ENCODE measurements around the gene ARMH4. TPM values are rescaled to one million over a fixed set of nuclear protein-coding genes. Genes with fewer than 3 reads are reported as not detected.

ARMH4 gene
- total and polyA plus RNA-seq, 4 donors: 0.40 to 14.2 (median 1.1) TPM

DNA sequence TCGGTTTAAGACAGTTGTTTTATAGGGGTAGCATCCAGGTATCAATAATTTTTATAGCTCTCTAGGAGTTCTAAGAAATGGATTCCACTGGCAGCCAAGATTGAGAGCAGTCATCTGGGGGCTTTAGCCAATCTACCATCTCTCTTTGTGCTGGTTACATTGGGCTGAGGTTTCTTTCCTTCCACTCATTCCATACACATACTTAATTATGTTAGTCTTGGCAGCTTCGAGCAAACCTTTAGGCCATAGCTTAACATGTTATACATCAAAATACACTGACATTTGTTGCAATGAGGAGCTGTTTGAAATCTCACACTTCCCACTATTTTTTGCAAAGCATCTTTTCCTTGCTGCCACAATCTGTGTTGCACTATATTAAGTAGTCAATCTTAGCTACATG lies 63.1 kb downstream of the ARMH4 start:
- Histone ChIP-seq H3K4me3 (no peak overlapping the region), H3K36me3 (ENCODE audit: control insufficient read depth in 4 of 4, insufficient read depth in 4 of 4, low read length in 4 of 4) (no peaks in the 10 kb centered on the region), H3K27ac (ENCODE audit: low read depth in 1 of 2, low read length in 1 of 2) (no peak overlapping the region), H3K9ac (ENCODE audit: insufficient read depth in 1 of 2, low read length in 2 of 2) (no peak overlapping the region), H3K9me3 (ENCODE audit: control insufficient read depth in 4 of 4, insufficient read depth in 3 of 4, low read length in 3 of 4) (no peaks in the 10 kb centered on the region), H3K4me1 (ENCODE audit: control insufficient read depth in 5 of 5, insufficient read depth in 5 of 5, low read length in 5 of 5) (no peaks in the 10 kb centered on the region), H3K27me3 (ENCODE audit: control insufficient read depth in 3 of 3, insufficient read depth in 3 of 3, low read length in 2 of 3) (no peaks in the 10 kb centered on the region)
- WGBS, 2 donors: 69 to 77% methylated on average over 2 of the region's 2 CpGs
- TF ChIP-seq, protein P1, sequence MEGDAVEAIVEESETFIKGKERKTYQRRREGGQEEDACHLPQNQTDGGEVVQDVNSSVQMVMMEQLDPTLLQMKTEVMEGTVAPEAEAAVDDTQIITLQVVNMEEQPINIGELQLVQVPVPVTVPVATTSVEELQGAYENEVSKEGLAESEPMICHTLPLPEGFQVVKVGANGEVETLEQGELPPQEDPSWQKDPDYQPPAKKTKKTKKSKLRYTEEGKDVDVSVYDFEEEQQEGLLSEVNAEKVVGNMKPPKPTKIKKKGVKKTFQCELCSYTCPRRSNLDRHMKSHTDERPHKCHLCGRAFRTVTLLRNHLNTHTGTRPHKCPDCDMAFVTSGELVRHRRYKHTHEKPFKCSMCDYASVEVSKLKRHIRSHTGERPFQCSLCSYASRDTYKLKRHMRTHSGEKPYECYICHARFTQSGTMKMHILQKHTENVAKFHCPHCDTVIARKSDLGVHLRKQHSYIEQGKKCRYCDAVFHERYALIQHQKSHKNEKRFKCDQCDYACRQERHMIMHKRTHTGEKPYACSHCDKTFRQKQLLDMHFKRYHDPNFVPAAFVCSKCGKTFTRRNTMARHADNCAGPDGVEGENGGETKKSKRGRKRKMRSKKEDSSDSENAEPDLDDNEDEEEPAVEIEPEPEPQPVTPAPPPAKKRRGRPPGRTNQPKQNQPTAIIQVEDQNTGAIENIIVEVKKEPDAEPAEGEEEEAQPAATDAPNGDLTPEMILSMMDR (IDR thresholded peaks at IDR 0.05; ENCODE audit: control extremely low read depth, extremely low read depth): no peak
- no peak for DNase-seq
- no peak for ATAC-seq (ENCODE audit: insufficient read depth, low FRiP score)

- no peak overlapping the region for H3K9ac ChIP-seq (ENCODE audit: insufficient read depth in 1 of 2, low read length in 2 of 2)
- ATAC-seq (ENCODE audit: insufficient read depth, low FRiP score) (no peak), DNase-seq (no peak)
- TF ChIP-seq, protein P1 (IDR thresholded peaks at IDR 0.05; ENCODE audit: control extremely low read depth, extremely low read depth): no peak
- 70 to 79% methylated on average over 4 of the region's 4 CpGs for WGBS, 2 donors
- H3K4me3 ChIP-seq: no peak overlapping the region
- H3K27ac ChIP-seq (ENCODE audit: low read depth in 1 of 2, low read length in 1 of 2): no peak overlapping the region
- H3K9me3 ChIP-seq (ENCODE audit: control insufficient read depth in 4 of 4, insufficient read depth in 3 of 4, low read length in 3 of 4): no peaks in the 10 kb centered on the region
- no peaks in the 10 kb centered on the region for H3K27me3 ChIP-seq (ENCODE audit: control insufficient read depth in 3 of 3, insufficient read depth in 3 of 3, low read length in 2 of 3)
- no peaks in the 10 kb centered on the region for H3K4me1 ChIP-seq (ENCODE audit: control insufficient read depth in 5 of 5, insufficient read depth in 5 of 5, low read length in 5 of 5)
- no peaks in the 10 kb centered on the region for H3K36me3 ChIP-seq (ENCODE audit: control insufficient read depth in 4 of 4, insufficient read depth in 4 of 4, low read length in 4 of 4)
Observed at GRCh38 chr14:58085877-58086276, 66.1 kb downstream of the ARMH4 start.

- no peaks in the 10 kb centered on the region for H3K4me1 ChIP-seq (ENCODE audit: control insufficient read depth in 5 of 5, insufficient read depth in 5 of 5, low read length in 5 of 5)
- H3K27me3 ChIP-seq (ENCODE audit: control insufficient read depth in 3 of 3, insufficient read depth in 3 of 3, low read length in 2 of 3): no peaks in the 10 kb centered on the region
- TF ChIP-seq, protein P1 (IDR thresholded peaks at IDR 0.05; ENCODE audit: control extremely low read depth, extremely low read depth): no peak
- H3K36me3 ChIP-seq (ENCODE audit: control insufficient read depth in 4 of 4, insufficient read depth in 4 of 4, low read length in 4 of 4): no peaks in the 10 kb centered on the region
- no peak overlapping the region for H3K9ac ChIP-seq (ENCODE audit: insufficient read depth in 1 of 2, low read length in 2 of 2)
- 16 to 23% methylated on average over 1 of the region's 1 CpG for WGBS, 2 donors
- ATAC-seq (ENCODE audit: insufficient read depth, low FRiP score): peak; percentile 67
- DNase-seq: peak in 1 of 3 donors; percentile 5
- H3K9me3 ChIP-seq (ENCODE audit: control insufficient read depth in 4 of 4, insufficient read depth in 3 of 4, low read length in 3 of 4): no peaks in the 10 kb centered on the region
- H3K4me3 ChIP-seq: no peak overlapping the region
- H3K27ac ChIP-seq (ENCODE audit: low read depth in 1 of 2, low read length in 1 of 2): peak overlapping the region; percentile 10 to 39
Observed at GRCh38 chr14:58082491-58083098, 69.4 kb downstream of the ARMH4 start.

DNA sequence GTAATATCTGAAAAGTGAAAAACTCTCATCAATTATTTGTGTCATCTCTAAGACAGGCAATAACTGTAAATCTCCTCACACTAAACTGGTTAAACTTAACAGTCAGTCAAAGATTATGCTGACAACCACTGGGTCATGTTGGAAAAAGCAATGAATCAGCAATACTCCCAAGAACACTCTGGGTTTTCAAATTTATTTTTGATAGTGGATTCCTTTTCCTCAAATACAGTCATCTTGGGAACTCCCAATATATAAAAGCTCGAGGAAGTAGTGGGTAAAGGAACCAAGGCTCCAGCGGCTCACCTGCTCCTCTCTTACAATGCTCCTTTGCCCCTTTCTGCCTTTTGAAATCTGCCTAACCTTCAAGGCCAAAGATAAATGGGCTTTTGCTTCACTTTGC lies 70.0 kb downstream of the ARMH4 start:
- H3K9ac ChIP-seq (ENCODE audit: insufficient read depth in 1 of 2, low read length in 2 of 2): no peak overlapping the region
- no peak for ATAC-seq (ENCODE audit: insufficient read depth, low FRiP score)

More for the DNA sequence above, 70.0 kb downstream of the ARMH4 start:
- Histone ChIP-seq H3K9me3 (ENCODE audit: control insufficient read depth in 4 of 4, insufficient read depth in 3 of 4, low read length in 3 of 4) (no peaks in the 10 kb centered on the region), H3K27ac (ENCODE audit: low read depth in 1 of 2, low read length in 1 of 2) (no peak overlapping the region), H3K36me3 (ENCODE audit: control insufficient read depth in 4 of 4, insufficient read depth in 4 of 4, low read length in 4 of 4) (no peaks in the 10 kb centered on the region), H3K4me1 (ENCODE audit: control insufficient read depth in 5 of 5, insufficient read depth in 5 of 5, low read length in 5 of 5) (no peaks in the 10 kb centered on the region), H3K4me3 (no peak overlapping the region), H3K27me3 (ENCODE audit: control insufficient read depth in 3 of 3, insufficient read depth in 3 of 3, low read length in 2 of 3) (no peaks in the 10 kb centered on the region)
- 85 to 90% methylated on average over 2 of the region's 2 CpGs for WGBS, 2 donors
- TF ChIP-seq, protein P1 (IDR thresholded peaks at IDR 0.05; ENCODE audit: control extremely low read depth, extremely low read depth): no peak
- DNase-seq: no peak

Data from lung (tissue), 12 donors.